SH-SY5Y (cell line): ENCODE measurements around the gene SUSD6.

Source experiments
- GATA2 ChIP-seq: IDR thresholded peaks from 2 replicates; pipeline ENCODE4 v1.6.1; 2011; ENCODE audit warnings: mild to moderate bottlenecking, low read depth, low read length
- GATA3 ChIP-seq: IDR thresholded peaks from 2 replicates; pipeline ENCODE4 v1.6.1; 2011; ENCODE audit warnings: low read depth, mild to moderate bottlenecking, low read length, moderate library complexity

GRCh38 chr14:69726761-69727511, 115.5 kb downstream of the SUSD6 start:
- TF ChIP-seq GATA3 = no peak
- TF ChIP-seq GATA2 = no peak
